ENCODE data around the gene GSTO1.

GSTO1 gene

GRCh38 chr10:104309980-104310978, 55.6 kb downstream of the GSTO1 start:
- H3K27me3 ChIP-seq (replicated peaks; ENCODE audit: control insufficient read depth, insufficient read depth, low read length) = no peaks in the 10 kb centered on the region
- TF ChIP-seq CTCF (IDR thresholded peaks at IDR 0.05; ENCODE audit: insufficient read depth, low read length, poor library complexity, severe bottlenecking) = no peak
- H3K4me3 ChIP-seq (replicated peaks; ENCODE audit: low read depth, low read length) = no peak overlapping the region
- DNase-seq (ENCODE audit: extremely low read depth, insufficient read length) = no peak
- H3K36me3 ChIP-seq (ENCODE audit: control insufficient read depth, insufficient read depth, low read length) = peaks cover 25% of the 10 kb centered on the region

GRCh38 chr10:104311184-104311720, 56.6 kb downstream of the GSTO1 start:
- DNase-seq (ENCODE audit: extremely low read depth, insufficient read length) = no peak
- H3K27me3 ChIP-seq (replicated peaks; ENCODE audit: control insufficient read depth, insufficient read depth, low read length) = no peaks in the 10 kb centered on the region
- H3K36me3 ChIP-seq (ENCODE audit: control insufficient read depth, insufficient read depth, low read length) = peaks cover 30% of the 10 kb centered on the region
- TF ChIP-seq CTCF (IDR thresholded peaks at IDR 0.05; ENCODE audit: insufficient read depth, low read length, poor library complexity, severe bottlenecking) = no peak
- no peak overlapping the region for H3K4me3 ChIP-seq (replicated peaks; ENCODE audit: low read depth, low read length)

- TF ChIP-seq CTCF (IDR thresholded peaks at IDR 0.05; ENCODE audit: insufficient read depth, low read length, poor library complexity, severe bottlenecking) = no peak
- no peak overlapping the region for H3K4me3 ChIP-seq (replicated peaks; ENCODE audit: low read depth, low read length)
- no peaks in the 10 kb centered on the region for H3K27me3 ChIP-seq (replicated peaks; ENCODE audit: control insufficient read depth, insufficient read depth, low read length)
- peaks cover 30% of the 10 kb centered on the region for H3K36me3 ChIP-seq (ENCODE audit: control insufficient read depth, insufficient read depth, low read length)
- DNase-seq (ENCODE audit: extremely low read depth, insufficient read length) = no peak
These were observed 60.1 kb downstream of the GSTO1 start for GRCh38 chr10:104314591-104315485.

- TF ChIP-seq CTCF (IDR thresholded peaks at IDR 0.05; ENCODE audit: insufficient read depth, low read length, poor library complexity, severe bottlenecking) = no peak
- H3K27me3 ChIP-seq (replicated peaks; ENCODE audit: control insufficient read depth, insufficient read depth, low read length) = no peaks in the 10 kb centered on the region
- H3K4me3 ChIP-seq (replicated peaks; ENCODE audit: low read depth, low read length) = no peak overlapping the region
- no peak for DNase-seq (ENCODE audit: extremely low read depth, insufficient read length)
- H3K36me3 ChIP-seq (ENCODE audit: control insufficient read depth, insufficient read depth, low read length) = peaks cover 30% of the 10 kb centered on the region
These were observed 60.8 kb downstream of the GSTO1 start for GRCh38 chr10:104315486-104315921.

GRCh38 chr10:104316321-104317099, 61.8 kb downstream of the GSTO1 start:
- no peaks in the 10 kb centered on the region for H3K27me3 ChIP-seq (replicated peaks; ENCODE audit: control insufficient read depth, insufficient read depth, low read length)
- no peak overlapping the region for H3K4me3 ChIP-seq (replicated peaks; ENCODE audit: low read depth, low read length)
- TF ChIP-seq CTCF (IDR thresholded peaks at IDR 0.05; ENCODE audit: insufficient read depth, low read length, poor library complexity, severe bottlenecking) = no peak
- peaks cover 29% of the 10 kb centered on the region for H3K36me3 ChIP-seq (ENCODE audit: control insufficient read depth, insufficient read depth, low read length)
- no peak for DNase-seq (ENCODE audit: extremely low read depth, insufficient read length)
